GM19099 (cell line): ENCODE results near the gene RBBP8NL.

Experiments used
- POLR2A ChIP-seq: IDR thresholded peaks from 3 replicates; pipeline ENCODE4 v1.6.1; 2011; ENCODE audit warnings: low read depth; ENCODE audit not compliant: insufficient read length; ENCODE audit errors: extremely low read depth

RBBP8NL gene

GRCh38 chr20:62367136-62367632 is 60.2 kb downstream of the RBBP8NL start, which contains the start of gene LAMA5:
Gene LAMA5 (minus strand): TSS chr20:62367312. CDS start chr20:62367245, 67 bp downstream.
- TF ChIP-seq POLR2A = no peak

GRCh38 chr20:62366370-62367135 is 60.8 kb downstream of the RBBP8NL start:
- no peak for TF ChIP-seq POLR2A

- TF ChIP-seq POLR2A = no peak
Measured at GRCh38 chr20:62365814-62366369, 61.4 kb downstream of the RBBP8NL start.

GRCh38 chr20:62364911-62365736 is 62.2 kb downstream of the RBBP8NL start:
- no peak for TF ChIP-seq POLR2A

- no peak for TF ChIP-seq POLR2A
Measured at GRCh38 chr20:62363920-62364851, 63.2 kb downstream of the RBBP8NL start.

GRCh38 chr20:62362991-62363919 is 64.1 kb downstream of the RBBP8NL start:
- no peak for TF ChIP-seq POLR2A

- no peak for TF ChIP-seq POLR2A
Measured at GRCh38 chr20:62362590-62362940, 64.8 kb downstream of the RBBP8NL start.

GRCh38 chr20:62361799-62362589 is 65.3 kb downstream of the RBBP8NL start:
- TF ChIP-seq POLR2A = no peak

GRCh38 chr20:62360854-62361798 is 66.2 kb downstream of the RBBP8NL start:
- TF ChIP-seq POLR2A = no peak
